Pancreas (tissue), 10 donors: ENCODE results near the gene ACOT7. TPM values are rescaled to one million over a fixed set of nuclear protein-coding genes. Genes with fewer than 3 reads are reported as not detected.

Source experiments
- ATAC-seq, 4 donors: fragments of 200-7000 bp; cut with Tn5 transposase; one replicate each; pipeline versions ENCODE4 v1.8.0 to v1.9.1; 2020; ENCODE audit warnings: mild to moderate bottlenecking in 4 of 4, moderate library complexity in 4 of 4
- DNase-seq, 6 donors: peaks; one replicate each; pipeline ENCODE4 v3.0.0-alpha.2; 2020
- FAIRE-seq: peaks from 2 replicates; lab custom pipeline; 2012; peaks lifted over from hg19 to GRCh38; lab: Jason Lieb, UNC
- H3K27ac ChIP-seq, 4 donors: fragments of 200-600 bp; sonication (generic); 1 replicate in 3 of 4; 2 replicates in 1 of 4; pipeline versions ENCODE4 v1.5.0 to v1.8.0; 2020
- H3K27me3 ChIP-seq, 4 donors: fragments of 200-600 bp; one replicate each; pipeline ENCODE4 v1.8.0; 2021
- H3K36me3 ChIP-seq, 3 donors: fragments of 200-600 bp; sonication (generic) in 1 of 3; one replicate each; pipeline versions ENCODE4 v1.5.0 to v1.8.0; 2020 to 2021
- H3K4me1 ChIP-seq, 3 donors: fragments of 200-600 bp; one replicate each; pipeline ENCODE4 v1.8.0; 2021
- H3K4me3 ChIP-seq, 4 donors: fragments of 200-600 bp; sonication (generic) in 2 of 4; one replicate each; pipeline versions ENCODE4 v1.5.0 to v1.8.0; 2020 to 2021
- H3K9me3 ChIP-seq, 4 donors: fragments of 200-600 bp; one replicate each; pipeline ENCODE4 v1.8.0; 2021
- CTCF ChIP-seq, 4 donors: fragments of 200-600 bp; sonication (generic) in 3 of 4; IDR thresholded peaks; one replicate each; pipeline versions ENCODE4 v1.5.0 to v1.8.0; 2021; ENCODE audit warnings: antibody characterized with exemption in 4 of 4
- WGBS, 2 donors: extraction: QIAGEN DNeasy Blood & Tissue Kit; methylation state at CpG; one replicate each; pipeline ENCODE4 v1.1.7; 2013; 5-methylcytosine and 5-hydroxymethylcytosine counted together
- intact Hi-C, 3 donors: fragments of 100-400 bp; cut with DNase I; formaldehyde crosslinking; loops; one replicate each; pipeline versions ENCODE4 v1.11.1 to v1.14.2; 2022
- polyA plus RNA-seq, 2 donors: library from polyadenylated mRNA; stranded (reverse); fragments of 200-250 nt; gene quantifications; one replicate each; pipeline ENCODE4 v1.2.3, GENCODE V29; 2013
- total RNA-seq, 6 donors: library from RNA; stranded (reverse); fragmentation: NEBNext Ultra II Directional in 4 of 6; extraction: Animal tissue kit (Norgen Biotek cat#: 25700) in 4 of 6; gene quantifications; one replicate each; pipeline versions ENCODE4 v1.2.1 to v1.2.4, GENCODE V29; 2021 to 2023
- donor health status: healthy with polysubstance abuse.
- donor health status: DM: no; HTN: no; CAD: no; lungs with moderate emphysema.
- donor health status: DM: no; HTN: no; CAD: no.
- donor health status: control.
- donor health status: control.
- donor health status: Bipolar disorder and iron deficiency.
- donor health status: DM: yes; HTN: yes; CAD: no.
- donor health status: DM: no; HTN: no; CAD: no.
- donor health status: DM: no; HTN: no; CAD: no.
- donor health status: DM: yes; HTN: yes; CAD: no.

ACOT7 gene
- total and polyA plus RNA-seq, 8 donors: 3.1 to 7.6 (median 5.2) TPM

DNA sequence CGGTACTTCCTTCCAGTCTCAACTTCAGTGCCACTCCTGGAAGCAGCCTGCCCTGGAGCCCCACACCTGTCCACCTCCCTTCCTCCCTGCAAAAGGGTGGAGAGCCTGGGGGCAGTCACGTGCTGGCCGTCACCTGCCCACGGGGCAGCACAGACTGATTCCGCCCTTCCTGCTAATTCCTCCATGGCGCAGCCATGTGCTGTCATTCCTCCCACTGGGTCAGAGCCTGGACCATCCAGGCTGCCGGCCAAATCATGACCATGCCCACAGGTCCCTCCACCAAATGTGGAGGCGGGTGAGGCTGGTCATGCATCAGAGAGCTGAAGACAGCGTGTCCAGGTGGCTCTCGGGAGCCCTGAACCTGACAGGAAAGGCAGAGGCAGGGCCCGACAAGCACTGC lies 108.2 kb downstream of the ACOT7 start:
- no peaks in the 10 kb centered on the region for H3K36me3 ChIP-seq
- no peaks in the 10 kb centered on the region for H3K9me3 ChIP-seq
- no peak for FAIRE-seq
- no peak overlapping the region for H3K4me3 ChIP-seq
- intact Hi-C loops: no loop called here
- no peak overlapping the region for H3K27ac ChIP-seq
- TF ChIP-seq CTCF (IDR thresholded peaks at IDR 0.05): no peak
- no peaks in the 10 kb centered on the region for H3K27me3 ChIP-seq
- H3K4me1 ChIP-seq: no peaks in the 10 kb centered on the region
- ATAC-seq: no peak
- 94 to 95% methylated on average over 11 of the region's 11 CpGs for WGBS, 2 donors
- DNase-seq: no peak

DNA sequence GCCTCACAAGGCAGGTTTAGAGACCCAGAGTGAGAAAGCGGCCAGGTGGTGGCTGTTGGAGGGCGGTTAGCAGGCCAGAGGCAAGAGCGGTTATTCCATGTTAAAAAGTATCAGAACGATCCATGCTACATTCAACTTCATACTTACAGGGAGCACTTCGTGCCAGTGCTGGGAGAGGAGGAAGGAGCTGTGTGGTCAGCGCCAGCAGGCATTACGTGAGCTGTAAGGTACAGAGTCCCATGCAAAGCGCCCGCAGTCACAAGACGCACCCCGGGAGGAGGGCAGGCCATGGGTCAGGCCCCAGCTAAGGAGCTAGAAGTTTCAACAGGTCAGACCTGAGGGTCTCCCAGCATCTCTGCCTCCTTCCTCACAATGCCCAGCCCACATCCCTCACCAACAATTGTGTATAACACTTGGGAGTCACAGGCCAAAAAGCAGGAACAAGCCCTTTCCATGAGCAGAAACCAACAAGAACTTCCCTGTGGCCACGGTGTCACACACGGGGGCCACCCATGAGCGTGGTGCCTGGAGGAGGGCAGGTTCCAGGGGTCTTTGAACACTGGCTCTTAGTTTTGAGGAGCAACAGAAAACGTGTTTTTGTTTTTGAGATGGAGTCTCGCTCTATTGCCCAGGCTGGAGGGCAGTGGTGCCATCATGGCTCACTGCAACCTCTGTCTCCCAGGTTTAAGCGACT lies 110.8 kb downstream of the ACOT7 start:
- H3K9me3 ChIP-seq: no peaks in the 10 kb centered on the region
- no peaks in the 10 kb centered on the region for H3K27me3 ChIP-seq
- DNase-seq: no peak
- H3K4me1 ChIP-seq: no peaks in the 10 kb centered on the region
- intact Hi-C loops: no loop called here
- no peak overlapping the region for H3K4me3 ChIP-seq
- no peak for FAIRE-seq
- no peak for ATAC-seq
- H3K27ac ChIP-seq: no peak overlapping the region
- no peak for TF ChIP-seq CTCF (IDR thresholded peaks at IDR 0.05)
- H3K36me3 ChIP-seq: no peaks in the 10 kb centered on the region
- 90 to 95% methylated on average over 17 of the region's 17 CpGs for WGBS, 2 donors

DNA sequence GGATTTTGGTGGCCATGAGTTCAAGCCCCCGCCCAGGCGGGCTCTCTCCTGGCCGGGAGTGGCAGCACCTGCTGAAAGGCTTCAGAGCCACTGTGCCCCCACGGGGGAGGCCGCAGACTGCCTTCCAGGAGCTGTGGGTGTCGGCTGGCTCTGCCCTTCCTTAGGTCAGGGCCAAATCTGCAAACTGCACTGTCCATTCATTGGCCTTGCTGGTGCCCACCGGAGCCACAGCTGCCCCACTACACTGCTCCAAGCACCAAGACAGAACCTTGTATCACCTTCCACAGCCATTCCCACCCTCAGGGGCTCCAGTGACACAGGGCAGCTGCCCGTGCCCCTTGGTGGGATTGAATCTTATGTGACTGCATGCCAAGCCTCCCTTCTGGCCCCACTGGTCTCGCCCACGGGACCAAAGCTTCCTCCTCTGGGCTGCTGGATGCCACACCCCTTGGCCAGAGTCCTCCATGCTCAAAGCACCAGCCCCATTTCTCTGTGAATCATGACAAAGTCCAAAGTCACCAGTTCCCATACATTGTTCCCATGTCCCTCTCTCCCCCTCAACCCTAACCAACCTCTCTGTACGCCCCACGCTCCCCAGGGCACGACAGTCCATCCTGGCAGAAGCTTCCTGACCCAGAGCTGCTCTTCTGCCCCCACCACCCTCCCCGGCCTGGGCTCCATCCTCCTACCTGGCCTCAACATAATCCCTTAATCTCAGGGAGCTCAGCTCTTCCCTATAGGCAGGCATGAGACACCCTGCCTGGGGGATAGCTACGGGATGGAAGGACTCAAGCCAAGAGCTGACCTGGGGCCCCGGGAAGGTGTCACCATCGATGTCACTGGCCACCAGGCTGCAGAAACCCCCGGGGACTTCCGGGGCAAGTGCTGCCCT lies 111.8 kb downstream of the ACOT7 start:
- Histone ChIP-seq H3K27me3 (no peaks in the 10 kb centered on the region), H3K4me3 (no peak overlapping the region), H3K9me3 (no peaks in the 10 kb centered on the region), H3K4me1 (no peaks in the 10 kb centered on the region), H3K27ac (no peak overlapping the region), H3K36me3 (no peaks in the 10 kb centered on the region)
- DNase-seq (no peak), FAIRE-seq (no peak), ATAC-seq (no peak)
- TF ChIP-seq CTCF (IDR thresholded peaks at IDR 0.05): no peak
- intact Hi-C loops: no loop called here
- 84 to 88% methylated on average over 19 of the region's 19 CpGs for WGBS, 2 donors

DNA sequence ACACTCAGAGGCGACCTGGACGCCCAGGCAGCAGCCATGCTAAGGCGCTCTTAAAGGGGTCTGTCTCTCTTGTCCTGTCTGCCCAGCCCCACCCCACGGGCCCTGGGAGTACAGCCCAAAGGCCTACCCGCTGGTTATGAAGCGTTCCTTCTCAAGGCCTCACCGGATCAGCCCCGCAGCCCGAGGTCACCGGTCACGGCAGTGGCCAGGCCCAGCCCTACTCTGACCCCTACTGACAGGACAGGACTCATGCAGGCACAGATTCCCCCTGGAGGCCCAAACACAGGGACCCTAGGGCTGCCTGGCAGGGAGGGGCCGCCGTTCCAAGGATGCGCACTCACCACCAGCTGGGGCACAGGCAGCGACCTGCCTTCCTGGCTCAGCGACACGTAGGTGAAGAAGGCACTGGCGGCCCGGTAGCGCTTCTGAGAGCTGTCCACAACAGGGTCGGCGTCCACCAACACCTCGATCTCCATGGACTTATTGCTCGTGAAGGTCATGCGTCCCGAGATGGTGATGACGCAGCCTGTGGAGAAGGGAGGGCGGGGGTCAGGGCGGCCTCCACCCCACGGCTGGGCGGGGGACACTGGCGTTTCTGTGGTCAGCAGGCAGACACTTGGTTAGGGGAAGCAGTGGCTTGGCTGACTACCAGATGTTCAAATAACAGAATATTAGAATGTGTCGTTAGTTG lies 112.7 kb downstream of the ACOT7 start:
- WGBS, 2 donors: 79 to 82% methylated on average over 33 of the region's 33 CpGs
- Histone ChIP-seq H3K9me3 (no peaks in the 10 kb centered on the region), H3K27me3 (no peaks in the 10 kb centered on the region), H3K4me1 (no peaks in the 10 kb centered on the region), H3K36me3 (no peaks in the 10 kb centered on the region), H3K4me3 (no peak overlapping the region), H3K27ac (no peak overlapping the region)
- intact Hi-C loops: no loop called here
- no peak for TF ChIP-seq CTCF (IDR thresholded peaks at IDR 0.05)
- no peak for FAIRE-seq
- DNase-seq: no peak
- ATAC-seq: peak in 3 of 4 donors; percentile 30 to 57 (median 44)
